ENCODE measurements around the gene MPPE1. TPM values are rescaled to one million over a fixed set of nuclear protein-coding genes. Genes with fewer than 3 reads are reported as not detected.

The MPPE1 gene
- total RNA-seq, 1 donor from 2014 or later: 49.4 TPM

GRCh38 chr18:11866329-11866728 lies 41.8 kb downstream of the MPPE1 start:
- no peaks in the 10 kb centered on the region for H3K36me3 Mint-ChIP-seq (ENCODE audit: unreplicated experiment)
- no peaks in the 10 kb centered on the region for H3K9me3 Mint-ChIP-seq (ENCODE audit: unreplicated experiment)
- no peak overlapping the region for H3K27ac Mint-ChIP-seq (ENCODE audit: unreplicated experiment)
- no peak overlapping the region for H3K4me3 Mint-ChIP-seq (ENCODE audit: unreplicated experiment)
- no peak for DNase-seq (ENCODE audit: extremely low spot score, unreplicated experiment)
- peaks cover 5% of the 10 kb centered on the region for H3K27me3 Mint-ChIP-seq (ENCODE audit: unreplicated experiment)
- H3K4me1 Mint-ChIP-seq (ENCODE audit: unreplicated experiment): peaks cover 9% of the 10 kb centered on the region
- TF ChIP-seq, protein P1, sequence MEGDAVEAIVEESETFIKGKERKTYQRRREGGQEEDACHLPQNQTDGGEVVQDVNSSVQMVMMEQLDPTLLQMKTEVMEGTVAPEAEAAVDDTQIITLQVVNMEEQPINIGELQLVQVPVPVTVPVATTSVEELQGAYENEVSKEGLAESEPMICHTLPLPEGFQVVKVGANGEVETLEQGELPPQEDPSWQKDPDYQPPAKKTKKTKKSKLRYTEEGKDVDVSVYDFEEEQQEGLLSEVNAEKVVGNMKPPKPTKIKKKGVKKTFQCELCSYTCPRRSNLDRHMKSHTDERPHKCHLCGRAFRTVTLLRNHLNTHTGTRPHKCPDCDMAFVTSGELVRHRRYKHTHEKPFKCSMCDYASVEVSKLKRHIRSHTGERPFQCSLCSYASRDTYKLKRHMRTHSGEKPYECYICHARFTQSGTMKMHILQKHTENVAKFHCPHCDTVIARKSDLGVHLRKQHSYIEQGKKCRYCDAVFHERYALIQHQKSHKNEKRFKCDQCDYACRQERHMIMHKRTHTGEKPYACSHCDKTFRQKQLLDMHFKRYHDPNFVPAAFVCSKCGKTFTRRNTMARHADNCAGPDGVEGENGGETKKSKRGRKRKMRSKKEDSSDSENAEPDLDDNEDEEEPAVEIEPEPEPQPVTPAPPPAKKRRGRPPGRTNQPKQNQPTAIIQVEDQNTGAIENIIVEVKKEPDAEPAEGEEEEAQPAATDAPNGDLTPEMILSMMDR (IDR thresholded peaks at IDR 0.05): no peak

DNA sequence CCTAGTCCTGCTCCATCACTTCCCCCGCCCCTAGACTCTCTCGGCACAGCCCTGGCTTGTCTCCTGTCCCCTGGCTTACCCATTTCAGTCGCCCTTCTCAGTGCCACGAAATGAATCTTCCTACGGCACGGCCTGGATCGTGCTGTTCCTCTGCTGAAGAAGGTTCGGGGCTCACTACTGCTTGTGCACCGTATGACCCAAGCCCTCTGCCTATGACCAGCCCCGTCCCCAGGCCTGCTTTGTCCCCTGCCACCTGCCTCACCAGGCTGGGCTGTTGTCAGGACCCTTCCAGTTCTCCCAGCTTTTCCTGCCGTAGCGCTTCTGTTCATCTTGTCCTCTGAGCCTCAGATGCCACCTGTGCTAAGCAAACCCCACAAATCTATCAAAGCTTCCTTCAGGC lies 43.0 kb downstream of the MPPE1 start:
- no peaks in the 10 kb centered on the region for H3K9me3 Mint-ChIP-seq (ENCODE audit: unreplicated experiment)
- peaks cover 5% of the 10 kb centered on the region for H3K27me3 Mint-ChIP-seq (ENCODE audit: unreplicated experiment)
- TF ChIP-seq, protein P1 (IDR thresholded peaks at IDR 0.05): no peak
- H3K4me1 Mint-ChIP-seq (ENCODE audit: unreplicated experiment): peaks cover 15% of the 10 kb centered on the region
- H3K27ac Mint-ChIP-seq (ENCODE audit: unreplicated experiment): no peak overlapping the region
- no peak for DNase-seq (ENCODE audit: extremely low spot score, unreplicated experiment)
- no peaks in the 10 kb centered on the region for H3K36me3 Mint-ChIP-seq (ENCODE audit: unreplicated experiment)
- H3K4me3 Mint-ChIP-seq (ENCODE audit: unreplicated experiment): no peak overlapping the region

GRCh38 chr18:11864471-11864870 lies 43.6 kb downstream of the MPPE1 start:
- TF ChIP-seq, protein P1 (IDR thresholded peaks at IDR 0.05): no peak
- peaks cover 18% of the 10 kb centered on the region for H3K4me1 Mint-ChIP-seq (ENCODE audit: unreplicated experiment)

GRCh38 chr18:11862468-11863137 lies 45.5 kb downstream of the MPPE1 start:
- Mint-ChIP-seq H3K27ac (ENCODE audit: unreplicated experiment) (no peak overlapping the region), H3K9me3 (ENCODE audit: unreplicated experiment) (no peaks in the 10 kb centered on the region), H3K4me1 (ENCODE audit: unreplicated experiment) (peaks cover 37% of the 10 kb centered on the region), H3K4me3 (ENCODE audit: unreplicated experiment) (no peak overlapping the region), H3K36me3 (ENCODE audit: unreplicated experiment) (no peaks in the 10 kb centered on the region), H3K27me3 (ENCODE audit: unreplicated experiment) (peaks cover 5% of the 10 kb centered on the region)
- TF ChIP-seq, protein P1 (IDR thresholded peaks at IDR 0.05): no peak
- no peak for DNase-seq (ENCODE audit: extremely low spot score, unreplicated experiment)

More at GRCh38 chr18:11864471-11864870, 43.6 kb downstream of the MPPE1 start:
- no peak for DNase-seq (ENCODE audit: extremely low spot score, unreplicated experiment)
- Mint-ChIP-seq H3K27me3 (ENCODE audit: unreplicated experiment) (peaks cover 5% of the 10 kb centered on the region), H3K27ac (ENCODE audit: unreplicated experiment) (no peak overlapping the region), H3K9me3 (ENCODE audit: unreplicated experiment) (no peaks in the 10 kb centered on the region), H3K4me3 (ENCODE audit: unreplicated experiment) (no peak overlapping the region), H3K36me3 (ENCODE audit: unreplicated experiment) (no peaks in the 10 kb centered on the region)

DNA sequence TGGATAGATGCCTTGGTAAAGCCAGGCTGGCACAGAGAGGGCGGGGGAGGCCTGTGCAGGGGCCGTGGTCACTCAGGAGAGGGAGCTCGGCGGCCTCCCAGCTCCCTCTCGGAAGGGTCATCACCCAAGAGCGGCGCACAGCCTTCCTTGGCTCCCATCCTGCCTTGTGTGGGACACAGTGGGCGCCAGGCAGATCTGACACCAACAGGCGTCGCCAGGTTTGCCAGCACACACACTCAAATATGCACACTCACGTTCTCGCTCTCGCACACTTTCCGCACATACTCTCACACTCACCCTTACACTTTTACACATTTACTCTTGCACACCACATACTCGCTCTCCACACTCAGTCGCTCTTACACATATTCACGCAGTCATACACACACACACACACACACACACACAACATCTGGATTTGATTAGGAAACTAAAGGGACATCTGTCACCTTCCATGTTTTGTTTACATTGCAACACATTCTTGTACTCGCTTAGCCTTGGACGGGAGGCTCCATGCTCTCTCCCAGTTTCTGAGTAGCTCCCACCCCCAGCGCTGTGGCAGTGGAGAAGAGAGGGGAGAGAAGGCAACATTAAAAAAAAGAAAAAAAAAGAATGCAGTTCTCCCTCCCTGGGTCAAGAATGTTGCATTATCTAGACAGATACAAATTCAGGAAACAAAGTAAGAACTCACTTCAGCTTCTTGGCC lies 46.4 kb downstream of the MPPE1 start:
- TF ChIP-seq, protein P1 (IDR thresholded peaks at IDR 0.05): no peak
- no peak for DNase-seq (ENCODE audit: extremely low spot score, unreplicated experiment)
- Mint-ChIP-seq H3K4me3 (ENCODE audit: unreplicated experiment) (no peak overlapping the region), H3K4me1 (ENCODE audit: unreplicated experiment) (peaks cover 45% of the 10 kb centered on the region), H3K27ac (ENCODE audit: unreplicated experiment) (no peak overlapping the region), H3K9me3 (ENCODE audit: unreplicated experiment) (no peaks in the 10 kb centered on the region), H3K36me3 (ENCODE audit: unreplicated experiment) (no peaks in the 10 kb centered on the region), H3K27me3 (ENCODE audit: unreplicated experiment) (peaks cover 5% of the 10 kb centered on the region)

All from osteocyte (in vitro differentiated cells).